Tibial nerve (tissue), 4 donors: Measurements from ENCODE around the gene REPIN1. TPM values are rescaled to one million over a fixed set of nuclear protein-coding genes. Genes with fewer than 3 reads are reported as not detected.

Source experiments
- DNase-seq, 2 donors: peaks; one replicate each; pipeline ENCODE4 v3.0.0-alpha.2; 2019; ENCODE audit warnings: low spot score in 2 of 2
- H3K27ac ChIP-seq, 4 donors: fragments of 200-600 bp; sonication (generic) in 3 of 4; one replicate each; pipeline ENCODE4 v1.5.1; 2017 to 2019; ENCODE audit warnings: mild to moderate bottlenecking in 1 of 4
- H3K27me3 ChIP-seq, 2 donors: fragments of 200-600 bp; sonication (generic) in 1 of 2; one replicate each; pipeline versions ENCODE4 v1.5.1 to v1.6.0; 2017 to 2019
- H3K36me3 ChIP-seq, 3 donors: fragments of 200-600 bp; sonication (generic); one replicate each; pipeline ENCODE4 v1.5.1; 2018 to 2019
- H3K4me1 ChIP-seq, 4 donors: fragments of 200-600 bp; sonication (generic) in 3 of 4; one replicate each; pipeline ENCODE4 v1.5.1; 2017 to 2019
- H3K4me3 ChIP-seq, 4 donors: fragments of 200-600 bp; sonication (generic) in 3 of 4; one replicate each; pipeline ENCODE4 v1.5.1; 2017 to 2019; ENCODE audit warnings: mild to moderate bottlenecking in 1 of 4, moderate library complexity in 1 of 4
- H3K9me3 ChIP-seq, 4 donors: fragments of 200-600 bp; sonication (generic) in 3 of 4; one replicate each; pipeline ENCODE4 v1.5.1; 2017 to 2019
- EP300 ChIP-seq, 2 donors: sonication (generic); formaldehyde crosslinking; IDR thresholded peaks; one replicate each; pipeline ENCODE4 v1.6.1; 2017; ENCODE audit warnings: antibody characterized with exemption in 2 of 2, mild to moderate bottlenecking in 1 of 2
- POLR2A ChIP-seq, 2 donors: fragments of 450-650 bp; IDR thresholded peaks; one replicate each; pipeline ENCODE4 v1.6.1; 2017; ENCODE audit warnings: antibody characterized with exemption in 2 of 2, mild to moderate bottlenecking in 2 of 2, moderate library complexity in 2 of 2
- WGBS, 2 donors: methylation state at CpG; one replicate each; pipeline ENCODE4 v1.1.5; 2018; 5-methylcytosine and 5-hydroxymethylcytosine counted together
- total RNA-seq, 4 donors: library from RNA; depleted of rRNA; stranded (reverse); fragments of >200 nt; gene quantifications; one replicate each; pipeline ENCODE4 v1.1.0, GENCODE V29; 2016
- TF ChIP-seq, protein P1 (sequence below), 5 experiments: fragments of 200-600 bp in 3 of 5; fragments of 450-650 bp in 2 of 5; sonication (generic) in 3 of 5; IDR thresholded peaks; one replicate each; pipeline ENCODE4 v1.5.1; 2016 to 2019; ENCODE audit warnings: antibody characterized with exemption in 5 of 5, mild to moderate bottlenecking in 3 of 5, moderate library complexity in 2 of 5

REPIN1 gene
- total RNA-seq, 4 donors from 2014 or later, result 65.8 to 70.2 (median 68.3) TPM

GRCh38 chr7:150323682-150324372, 44.8 kb upstream of the REPIN1 start:
- 19 to 21% methylated on average over 15 to 16 of the region's 16 CpGs for WGBS, 2 donors
- TF ChIP-seq EP300 (IDR thresholded peaks at IDR 0.05), result no peak
- TF ChIP-seq POLR2A (IDR thresholded peaks at IDR 0.05), result no peak
- TF ChIP-seq, protein P1, sequence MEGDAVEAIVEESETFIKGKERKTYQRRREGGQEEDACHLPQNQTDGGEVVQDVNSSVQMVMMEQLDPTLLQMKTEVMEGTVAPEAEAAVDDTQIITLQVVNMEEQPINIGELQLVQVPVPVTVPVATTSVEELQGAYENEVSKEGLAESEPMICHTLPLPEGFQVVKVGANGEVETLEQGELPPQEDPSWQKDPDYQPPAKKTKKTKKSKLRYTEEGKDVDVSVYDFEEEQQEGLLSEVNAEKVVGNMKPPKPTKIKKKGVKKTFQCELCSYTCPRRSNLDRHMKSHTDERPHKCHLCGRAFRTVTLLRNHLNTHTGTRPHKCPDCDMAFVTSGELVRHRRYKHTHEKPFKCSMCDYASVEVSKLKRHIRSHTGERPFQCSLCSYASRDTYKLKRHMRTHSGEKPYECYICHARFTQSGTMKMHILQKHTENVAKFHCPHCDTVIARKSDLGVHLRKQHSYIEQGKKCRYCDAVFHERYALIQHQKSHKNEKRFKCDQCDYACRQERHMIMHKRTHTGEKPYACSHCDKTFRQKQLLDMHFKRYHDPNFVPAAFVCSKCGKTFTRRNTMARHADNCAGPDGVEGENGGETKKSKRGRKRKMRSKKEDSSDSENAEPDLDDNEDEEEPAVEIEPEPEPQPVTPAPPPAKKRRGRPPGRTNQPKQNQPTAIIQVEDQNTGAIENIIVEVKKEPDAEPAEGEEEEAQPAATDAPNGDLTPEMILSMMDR (IDR thresholded peaks at IDR 0.05), result no peak
- Histone ChIP-seq H3K9me3 (no peaks in the 10 kb centered on the region), H3K27me3 (peaks cover 0 to 13% of the 10 kb centered on the region in 2 donors), H3K27ac (peak overlapping the region; percentile 58 to 89 (median 80)), H3K36me3 (peaks cover 0 to 19% (median 0%) of the 10 kb centered on the region in 3 donors), H3K4me1 (peaks cover 0 to 27% (median 0%) of the 10 kb centered on the region in 4 donors), H3K4me3 (peak overlapping the region; percentile 54 to 77 (median 64))
- DNase-seq, result no peak

GRCh38 chr7:150324373-150324961, 44.2 kb upstream of the REPIN1 start:
- H3K27ac ChIP-seq, result peak overlapping the region in 3 of 4 donors; percentile 78 to 89 (median 82)
- WGBS, 2 donors, result 49 to 57% methylated on average over 12 of the region's 12 CpGs

GRCh38 chr7:150325110-150325611, 43.5 kb upstream of the REPIN1 start:
- 96% methylated on average over 10 of the region's 10 CpGs for WGBS, 2 donors
- H3K27ac ChIP-seq, result peak overlapping the region in 3 of 4 donors; percentile 78 to 89 (median 82)
- H3K4me3 ChIP-seq, result no peak overlapping the region
- TF ChIP-seq POLR2A (IDR thresholded peaks at IDR 0.05) (no peak), EP300 (IDR thresholded peaks at IDR 0.05) (no peak)
- TF ChIP-seq, protein P1 (IDR thresholded peaks at IDR 0.05), result no peak
- H3K9me3 ChIP-seq, result no peaks in the 10 kb centered on the region
- peaks cover 0 to 32% (median 0%) of the 10 kb centered on the region in 3 donors for H3K36me3 ChIP-seq
- peaks cover 0 to 13% of the 10 kb centered on the region in 2 donors for H3K27me3 ChIP-seq
- H3K4me1 ChIP-seq, result peaks cover 0 to 27% (median 0%) of the 10 kb centered on the region in 4 donors
- DNase-seq, result no peak

More at GRCh38 chr7:150324373-150324961, 44.2 kb upstream of the REPIN1 start:
- TF ChIP-seq, protein P1 (IDR thresholded peaks at IDR 0.05), result no peak
- no peak for TF ChIP-seq POLR2A (IDR thresholded peaks at IDR 0.05)
- TF ChIP-seq EP300 (IDR thresholded peaks at IDR 0.05), result no peak
- peaks cover 0 to 13% of the 10 kb centered on the region in 2 donors for H3K27me3 ChIP-seq
- peak overlapping the region in 1 of 4 donors; percentile 77 for H3K4me3 ChIP-seq
- H3K36me3 ChIP-seq, result peaks cover 0 to 25% (median 0%) of the 10 kb centered on the region in 3 donors
- no peak for DNase-seq
- peaks cover 0 to 27% (median 0%) of the 10 kb centered on the region in 4 donors for H3K4me1 ChIP-seq
- no peaks in the 10 kb centered on the region for H3K9me3 ChIP-seq

- H3K36me3 ChIP-seq, result peaks cover 0 to 40% (median 0%) of the 10 kb centered on the region in 3 donors
- H3K27me3 ChIP-seq, result peaks cover 0 to 13% of the 10 kb centered on the region in 2 donors
- H3K4me3 ChIP-seq, result no peak overlapping the region
- H3K9me3 ChIP-seq, result no peaks in the 10 kb centered on the region
- peaks cover 0 to 27% (median 0%) of the 10 kb centered on the region in 4 donors for H3K4me1 ChIP-seq
- no peak for DNase-seq
- TF ChIP-seq POLR2A (IDR thresholded peaks at IDR 0.05) (no peak), EP300 (IDR thresholded peaks at IDR 0.05) (no peak)
- TF ChIP-seq, protein P1 (IDR thresholded peaks at IDR 0.05), result no peak
- WGBS, 2 donors, result 93 to 94% methylated on average over 6 of the region's 6 CpGs
- no peak overlapping the region for H3K27ac ChIP-seq
These were observed 42.7 kb upstream of the REPIN1 start for GRCh38 chr7:150325901-150326300.
